ENCODE results near the gene ARSD.

ARSD gene

GRCh38 chrX:2934715-2935710 lies 5.9 kb upstream of the ARSD start:
- DNase-seq (ENCODE audit: low read depth), result peak; percentile 59
- no peak for TF ChIP-seq MAX (IDR thresholded peaks at IDR 0.05; ENCODE audit: low read depth, low read length)
- TF ChIP-seq CTCF (IDR thresholded peaks at IDR 0.05; ENCODE audit: low read depth, low read length), result no peak
- TF ChIP-seq POLR2A (IDR thresholded peaks at IDR 0.05; ENCODE audit: extremely low read depth, insufficient read length), result no peak
- TF ChIP-seq MYC (IDR thresholded peaks at IDR 0.05; ENCODE audit: low read depth, low read length), result no peak
- no peak overlapping the region for H3K4me3 ChIP-seq (ENCODE audit: low read depth, low read length)

- TF ChIP-seq POLR2A (IDR thresholded peaks at IDR 0.05; ENCODE audit: extremely low read depth, insufficient read length) (no peak), CTCF (IDR thresholded peaks at IDR 0.05; ENCODE audit: low read depth, low read length) (no peak), MAX (IDR thresholded peaks at IDR 0.05; ENCODE audit: low read depth, low read length) (no peak), MYC (IDR thresholded peaks at IDR 0.05; ENCODE audit: low read depth, low read length) (no peak)
- peak; percentile 48 for DNase-seq (ENCODE audit: low read depth)
- H3K4me3 ChIP-seq (ENCODE audit: low read depth, low read length), result no peak overlapping the region
Observed at GRCh38 chrX:2933125-2933900, 4.2 kb upstream of the ARSD start.

- H3K4me3 ChIP-seq (ENCODE audit: low read depth, low read length), result no peak overlapping the region
- TF ChIP-seq CTCF (IDR thresholded peaks at IDR 0.05; ENCODE audit: low read depth, low read length), result no peak
- TF ChIP-seq MAX (IDR thresholded peaks at IDR 0.05; ENCODE audit: low read depth, low read length), result no peak
- no peak for TF ChIP-seq MYC (IDR thresholded peaks at IDR 0.05; ENCODE audit: low read depth, low read length)
- TF ChIP-seq POLR2A (IDR thresholded peaks at IDR 0.05; ENCODE audit: extremely low read depth, insufficient read length), result no peak
- no peak for DNase-seq (ENCODE audit: low read depth)
Observed at GRCh38 chrX:2931612-2932011, 2.5 kb upstream of the ARSD start.

GRCh38 chrX:2931155-2931554 lies 2.0 kb upstream of the ARSD start:
- TF ChIP-seq MYC (IDR thresholded peaks at IDR 0.05; ENCODE audit: low read depth, low read length), result no peak
- TF ChIP-seq POLR2A (IDR thresholded peaks at IDR 0.05; ENCODE audit: extremely low read depth, insufficient read length), result no peak
- no peak for TF ChIP-seq CTCF (IDR thresholded peaks at IDR 0.05; ENCODE audit: low read depth, low read length)
- TF ChIP-seq MAX (IDR thresholded peaks at IDR 0.05; ENCODE audit: low read depth, low read length), result no peak
- H3K4me3 ChIP-seq (ENCODE audit: low read depth, low read length), result no peak overlapping the region
- no peak for DNase-seq (ENCODE audit: low read depth)

- no peak for DNase-seq (ENCODE audit: low read depth)
- no peak overlapping the region for H3K4me3 ChIP-seq (ENCODE audit: low read depth, low read length)
- TF ChIP-seq POLR2A (IDR thresholded peaks at IDR 0.05; ENCODE audit: extremely low read depth, insufficient read length) (no peak), MYC (IDR thresholded peaks at IDR 0.05; ENCODE audit: low read depth, low read length) (no peak)
Observed at GRCh38 chrX:2928191-2928582, 952 bp downstream of the ARSD start.
